HT1080 (cell line): ENCODE data around the gene UPF1. TPM values are rescaled to one million over a fixed set of nuclear protein-coding genes. Genes with fewer than 3 reads are reported as not detected.
A peak's percentile ranks its signal among the peaks of the same experiment; 100 is the strongest.

Experiments used
- DNase-seq: peaks from one replicate; pipeline ENCODE4 v3.0.0-alpha.2; 2015; ENCODE audit warnings: low read depth
- total RNA-seq: library from RNA; depleted of rRNA; stranded (reverse); fragments of >200 nt; shearing (Covaris generic); gene quantifications from 2 replicates; pipeline ENCODE4 v1.2.3, GENCODE V29; 2014

UPF1 gene
- total RNA-seq, 1 experiment from 2014 or later = 57.5 TPM

GRCh38 chr19:18855647-18856384, 24.1 kb downstream of the UPF1 start:
- DNase-seq = no peak

- no peak for DNase-seq
Measured at GRCh38 chr19:18856385-18857126, 24.8 kb downstream of the UPF1 start.

- DNase-seq = no peak
Measured at GRCh38 chr19:18857223-18857622, 25.5 kb downstream of the UPF1 start.

- DNase-seq = no peak
Measured at GRCh38 chr19:18858906-18859646, 27.3 kb downstream of the UPF1 start.

- DNase-seq = no peak
Measured at GRCh38 chr19:18859676-18860301, 28.0 kb downstream of the UPF1 start.

GRCh38 chr19:18860302-18860700, 28.5 kb downstream of the UPF1 start:
- no peak for DNase-seq

GRCh38 chr19:18860725-18861124, 29.0 kb downstream of the UPF1 start:
- DNase-seq = no peak

- no peak for DNase-seq
Measured at GRCh38 chr19:18861235-18861634, 29.5 kb downstream of the UPF1 start.

- no peak for DNase-seq
Measured at GRCh38 chr19:18861917-18862316, 30.2 kb downstream of the UPF1 start.

- no peak for DNase-seq
Measured at GRCh38 chr19:18862976-18863842, 31.4 kb downstream of the UPF1 start.

GRCh38 chr19:18863843-18864362, 32.1 kb downstream of the UPF1 start:
- no peak for DNase-seq

- no peak for DNase-seq
Measured at GRCh38 chr19:18865106-18865972, 33.6 kb downstream of the UPF1 start.

- DNase-seq = peak; percentile 47
Measured at GRCh38 chr19:18865973-18866799, 34.4 kb downstream of the UPF1 start.

- DNase-seq = no peak
Measured at GRCh38 chr19:18866800-18867123, 35.0 kb downstream of the UPF1 start.

- no peak for DNase-seq
Measured at GRCh38 chr19:18867199-18867598, 35.4 kb downstream of the UPF1 start.

- no peak for DNase-seq
Measured at GRCh38 chr19:18867751-18868150, 36.0 kb downstream of the UPF1 start.

- DNase-seq = no peak
Measured at GRCh38 chr19:18868380-18869022, 36.7 kb downstream of the UPF1 start.

- DNase-seq = no peak
Measured at GRCh38 chr19:18869023-18869618, 37.4 kb downstream of the UPF1 start.
